Measurements from ENCODE around the gene TMEM179.

Gene TMEM179

GRCh38 chr14:104614126-104614812 is 9.7 kb upstream of the TMEM179 start:
- H3K36me3 ChIP-seq (ENCODE audit: control insufficient read depth, insufficient read depth, low read length): no peaks in the 10 kb centered on the region
- no peak for DNase-seq (ENCODE audit: low read depth, low spot score)
- WGBS (ENCODE audit: insufficient coverage, insufficient read length): 93% methylated on average over 2 of the region's 4 CpGs
- no peaks in the 10 kb centered on the region for H3K4me1 ChIP-seq (ENCODE audit: control insufficient read depth, insufficient read depth, low read length)
- 0 out of 2 replicates have a peak, but pooled peaks cover under 1% of the 10 kb centered on the region for H3K27me3 ChIP-seq (ENCODE audit: control insufficient read depth, insufficient read depth, low read length)
- H3K27ac ChIP-seq (ENCODE audit: low read length): no peak overlapping the region
- H3K9me3 ChIP-seq (ENCODE audit: control insufficient read depth, insufficient read depth, low read length): no peaks in the 10 kb centered on the region
- no peak overlapping the region for H3K4me3 ChIP-seq (ENCODE audit: low read length)

GRCh38 chr14:104611881-104612280 is 7.3 kb upstream of the TMEM179 start:
- no peaks in the 10 kb centered on the region for H3K4me1 ChIP-seq (ENCODE audit: control insufficient read depth, insufficient read depth, low read length)
- no CpG with 5 or more reads among the region's 8 CpGs for WGBS (ENCODE audit: insufficient coverage, insufficient read length)
- H3K27ac ChIP-seq (ENCODE audit: low read length): no peak overlapping the region
- H3K9me3 ChIP-seq (ENCODE audit: control insufficient read depth, insufficient read depth, low read length): no peaks in the 10 kb centered on the region
- no peak overlapping the region for H3K4me3 ChIP-seq (ENCODE audit: low read length)
- peaks cover 2% of the 10 kb centered on the region; the same call in 1 of the 2 replicates for H3K27me3 ChIP-seq (ENCODE audit: control insufficient read depth, insufficient read depth, low read length)
- DNase-seq (ENCODE audit: low read depth, low spot score): no peak
- no peaks in the 10 kb centered on the region for H3K36me3 ChIP-seq (ENCODE audit: control insufficient read depth, insufficient read depth, low read length)

- WGBS (ENCODE audit: insufficient coverage, insufficient read length): no CpG with 5 or more reads among the region's 4 CpGs
- no peak overlapping the region for H3K4me3 ChIP-seq (ENCODE audit: low read length)
- peaks cover 2% of the 10 kb centered on the region; the same call in 1 of the 2 replicates for H3K27me3 ChIP-seq (ENCODE audit: control insufficient read depth, insufficient read depth, low read length)
- H3K9me3 ChIP-seq (ENCODE audit: control insufficient read depth, insufficient read depth, low read length): no peaks in the 10 kb centered on the region
- no peak for DNase-seq (ENCODE audit: low read depth, low spot score)
- no peak overlapping the region for H3K27ac ChIP-seq (ENCODE audit: low read length)
- H3K36me3 ChIP-seq (ENCODE audit: control insufficient read depth, insufficient read depth, low read length): no peaks in the 10 kb centered on the region
- H3K4me1 ChIP-seq (ENCODE audit: control insufficient read depth, insufficient read depth, low read length): no peaks in the 10 kb centered on the region
These were observed 6.3 kb upstream of the TMEM179 start for GRCh38 chr14:104610749-104611310.

- no CpG with 5 or more reads among the region's 7 CpGs for WGBS (ENCODE audit: insufficient coverage, insufficient read length)
- H3K4me3 ChIP-seq (ENCODE audit: low read length): no peak overlapping the region
- H3K36me3 ChIP-seq (ENCODE audit: control insufficient read depth, insufficient read depth, low read length): no peaks in the 10 kb centered on the region
- no peaks in the 10 kb centered on the region for H3K4me1 ChIP-seq (ENCODE audit: control insufficient read depth, insufficient read depth, low read length)
- no peak for DNase-seq (ENCODE audit: low read depth, low spot score)
- peaks cover 2% of the 10 kb centered on the region; the same call in 1 of the 2 replicates for H3K27me3 ChIP-seq (ENCODE audit: control insufficient read depth, insufficient read depth, low read length)
- H3K9me3 ChIP-seq (ENCODE audit: control insufficient read depth, insufficient read depth, low read length): no peaks in the 10 kb centered on the region
- H3K27ac ChIP-seq (ENCODE audit: low read length): no peak overlapping the region
These were observed 5.1 kb upstream of the TMEM179 start for GRCh38 chr14:104609666-104610065.

GRCh38 chr14:104603711-104604401 is 716 bp downstream of the TMEM179 start:
- H3K4me1 ChIP-seq (ENCODE audit: control insufficient read depth, insufficient read depth, low read length): no peaks in the 10 kb centered on the region
- H3K4me3 ChIP-seq (ENCODE audit: low read length): no peak overlapping the region
- H3K27ac ChIP-seq (ENCODE audit: low read length): no peak overlapping the region
- WGBS (ENCODE audit: insufficient coverage, insufficient read length): no CpG with 5 or more reads among the region's 32 CpGs
- H3K27me3 ChIP-seq (ENCODE audit: control insufficient read depth, insufficient read depth, low read length): no peaks in the 10 kb centered on the region; the same call in 1 of the 2 replicates
- H3K9me3 ChIP-seq (ENCODE audit: control insufficient read depth, insufficient read depth, low read length): no peaks in the 10 kb centered on the region
- no peaks in the 10 kb centered on the region for H3K36me3 ChIP-seq (ENCODE audit: control insufficient read depth, insufficient read depth, low read length)
- no peak for DNase-seq (ENCODE audit: low read depth, low spot score)

GRCh38 chr14:104602933-104603325 is 1.6 kb downstream of the TMEM179 start:
- H3K4me1 ChIP-seq (ENCODE audit: control insufficient read depth, insufficient read depth, low read length): no peaks in the 10 kb centered on the region
- no peak for DNase-seq (ENCODE audit: low read depth, low spot score)
- no peaks in the 10 kb centered on the region for H3K9me3 ChIP-seq (ENCODE audit: control insufficient read depth, insufficient read depth, low read length)
- no peak overlapping the region for H3K27ac ChIP-seq (ENCODE audit: low read length)
- no peaks in the 10 kb centered on the region; the same call in 1 of the 2 replicates for H3K27me3 ChIP-seq (ENCODE audit: control insufficient read depth, insufficient read depth, low read length)
- H3K36me3 ChIP-seq (ENCODE audit: control insufficient read depth, insufficient read depth, low read length): no peaks in the 10 kb centered on the region
- WGBS (ENCODE audit: insufficient coverage, insufficient read length): no CpG with 5 or more reads among the region's 7 CpGs
- no peak overlapping the region for H3K4me3 ChIP-seq (ENCODE audit: low read length)

- Histone ChIP-seq H3K36me3 (ENCODE audit: control insufficient read depth, insufficient read depth, low read length) (no peaks in the 10 kb centered on the region), H3K27me3 (ENCODE audit: control insufficient read depth, insufficient read depth, low read length) (no peaks in the 10 kb centered on the region; the same call in 1 of the 2 replicates), H3K27ac (ENCODE audit: low read length) (no peak overlapping the region), H3K9me3 (ENCODE audit: control insufficient read depth, insufficient read depth, low read length) (no peaks in the 10 kb centered on the region), H3K4me1 (ENCODE audit: control insufficient read depth, insufficient read depth, low read length) (no peaks in the 10 kb centered on the region), H3K4me3 (ENCODE audit: low read length) (no peak overlapping the region)
- no peak for DNase-seq (ENCODE audit: low read depth, low spot score)
- WGBS (ENCODE audit: insufficient coverage, insufficient read length): no CpG with 5 or more reads among the region's 11 CpGs
These were observed 2.1 kb downstream of the TMEM179 start for GRCh38 chr14:104602315-104602932.

GRCh38 chr14:104601786-104602185 is 2.8 kb downstream of the TMEM179 start:
- H3K4me1 ChIP-seq (ENCODE audit: control insufficient read depth, insufficient read depth, low read length): no peaks in the 10 kb centered on the region
- no CpG with 5 or more reads among the region's 9 CpGs for WGBS (ENCODE audit: insufficient coverage, insufficient read length)
- no peak overlapping the region for H3K4me3 ChIP-seq (ENCODE audit: low read length)
- no peak overlapping the region for H3K27ac ChIP-seq (ENCODE audit: low read length)
- no peak for DNase-seq (ENCODE audit: low read depth, low spot score)
- no peaks in the 10 kb centered on the region; the same call in 1 of the 2 replicates for H3K27me3 ChIP-seq (ENCODE audit: control insufficient read depth, insufficient read depth, low read length)
- H3K9me3 ChIP-seq (ENCODE audit: control insufficient read depth, insufficient read depth, low read length): no peaks in the 10 kb centered on the region
- H3K36me3 ChIP-seq (ENCODE audit: control insufficient read depth, insufficient read depth, low read length): no peaks in the 10 kb centered on the region

- no peak overlapping the region for H3K4me3 ChIP-seq (ENCODE audit: low read length)
- no peaks in the 10 kb centered on the region; the same call in 1 of the 2 replicates for H3K27me3 ChIP-seq (ENCODE audit: control insufficient read depth, insufficient read depth, low read length)
- no peaks in the 10 kb centered on the region for H3K9me3 ChIP-seq (ENCODE audit: control insufficient read depth, insufficient read depth, low read length)
- no peak for DNase-seq (ENCODE audit: low read depth, low spot score)
- WGBS (ENCODE audit: insufficient coverage, insufficient read length): no CpG with 5 or more reads among the region's 8 CpGs
- H3K36me3 ChIP-seq (ENCODE audit: control insufficient read depth, insufficient read depth, low read length): no peaks in the 10 kb centered on the region
- H3K27ac ChIP-seq (ENCODE audit: low read length): no peak overlapping the region
- no peaks in the 10 kb centered on the region for H3K4me1 ChIP-seq (ENCODE audit: control insufficient read depth, insufficient read depth, low read length)
These were observed 3.8 kb downstream of the TMEM179 start for GRCh38 chr14:104600805-104601204.

- Histone ChIP-seq H3K27me3 (ENCODE audit: control insufficient read depth, insufficient read depth, low read length) (no peaks in the 10 kb centered on the region; the same call in 1 of the 2 replicates), H3K4me3 (ENCODE audit: low read length) (no peak overlapping the region), H3K36me3 (ENCODE audit: control insufficient read depth, insufficient read depth, low read length) (no peaks in the 10 kb centered on the region), H3K4me1 (ENCODE audit: control insufficient read depth, insufficient read depth, low read length) (no peaks in the 10 kb centered on the region), H3K27ac (ENCODE audit: low read length) (no peak overlapping the region), H3K9me3 (ENCODE audit: control insufficient read depth, insufficient read depth, low read length) (no peaks in the 10 kb centered on the region)
- WGBS (ENCODE audit: insufficient coverage, insufficient read length): no CpG with 5 or more reads among the region's 14 CpGs
- DNase-seq (ENCODE audit: low read depth, low spot score): no peak
These were observed 4.4 kb downstream of the TMEM179 start for GRCh38 chr14:104600141-104600643.

Data from iPS DF 6.9 (cell line).